ENCODE data around the gene PPAT.

PPAT gene

DNA sequence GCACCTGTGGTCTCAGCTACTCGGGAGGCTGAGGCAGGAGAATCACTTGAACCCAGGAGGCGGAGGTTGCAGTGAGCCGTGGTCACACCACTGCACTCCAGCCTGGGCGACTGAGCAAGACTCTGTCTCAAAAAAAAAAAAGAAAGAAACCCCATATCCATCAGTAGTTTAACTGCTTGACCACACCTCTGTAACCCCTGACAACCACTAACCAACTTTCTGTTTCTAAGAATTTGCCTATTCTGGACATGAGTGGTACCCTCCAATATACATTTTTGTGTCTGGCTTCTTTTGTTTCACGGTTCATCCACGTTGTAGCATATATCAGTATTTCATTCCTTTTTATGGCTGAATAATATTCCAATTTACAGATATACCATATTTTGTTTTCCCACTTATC, 9.1 kb downstream of the PPAT start:
- Histone ChIP-seq H3F3A (ENCODE audit: insufficient read depth) (peaks cover 14% of the 10 kb centered on the region; the same call in 1 of the 2 replicates), H3K9me3 (ENCODE audit: insufficient read depth, low read length) (no peaks in the 10 kb centered on the region), H3K79me2 (ENCODE audit: insufficient read depth, low read length) (peaks cover 100% of the 10 kb centered on the region), H3K4me3 (ENCODE audit: insufficient read depth, low read length, poor library complexity, severe bottlenecking) (no peak overlapping the region), H3K9ac (ENCODE audit: low read length) (no peak overlapping the region), H3K36me3 (ENCODE audit: low read length) (peaks cover 3% of the 10 kb centered on the region; the same call in 1 of the 2 replicates), H3K9me2 (replicated peaks; ENCODE audit: insufficient read depth, low read length) (no peaks in the 10 kb centered on the region), H3K27me3 (ENCODE audit: low read length) (no peaks in the 10 kb centered on the region), H3K4me2 (ENCODE audit: low read depth, low read length, poor library complexity, severe bottlenecking) (no peak overlapping the region), H3K27ac (ENCODE audit: low read depth, low read length) (no peak overlapping the region), H4K20me1 (ENCODE audit: low read depth, low read length) (peaks cover 12% of the 10 kb centered on the region), H2AFZ (ENCODE audit: low read depth, low read length, severe bottlenecking) (no peak overlapping the region)
- TF ChIP-seq, protein P1, sequence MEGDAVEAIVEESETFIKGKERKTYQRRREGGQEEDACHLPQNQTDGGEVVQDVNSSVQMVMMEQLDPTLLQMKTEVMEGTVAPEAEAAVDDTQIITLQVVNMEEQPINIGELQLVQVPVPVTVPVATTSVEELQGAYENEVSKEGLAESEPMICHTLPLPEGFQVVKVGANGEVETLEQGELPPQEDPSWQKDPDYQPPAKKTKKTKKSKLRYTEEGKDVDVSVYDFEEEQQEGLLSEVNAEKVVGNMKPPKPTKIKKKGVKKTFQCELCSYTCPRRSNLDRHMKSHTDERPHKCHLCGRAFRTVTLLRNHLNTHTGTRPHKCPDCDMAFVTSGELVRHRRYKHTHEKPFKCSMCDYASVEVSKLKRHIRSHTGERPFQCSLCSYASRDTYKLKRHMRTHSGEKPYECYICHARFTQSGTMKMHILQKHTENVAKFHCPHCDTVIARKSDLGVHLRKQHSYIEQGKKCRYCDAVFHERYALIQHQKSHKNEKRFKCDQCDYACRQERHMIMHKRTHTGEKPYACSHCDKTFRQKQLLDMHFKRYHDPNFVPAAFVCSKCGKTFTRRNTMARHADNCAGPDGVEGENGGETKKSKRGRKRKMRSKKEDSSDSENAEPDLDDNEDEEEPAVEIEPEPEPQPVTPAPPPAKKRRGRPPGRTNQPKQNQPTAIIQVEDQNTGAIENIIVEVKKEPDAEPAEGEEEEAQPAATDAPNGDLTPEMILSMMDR (IDR thresholded peaks at IDR 0.05; ENCODE audit: insufficient read depth, low read length, poor library complexity, severe bottlenecking), result no peak
- no peak for TF ChIP-seq EZH2phosphoT487 (conservative IDR thresholded peaks at IDR 0.05; ENCODE audit: low read length)

DNA sequence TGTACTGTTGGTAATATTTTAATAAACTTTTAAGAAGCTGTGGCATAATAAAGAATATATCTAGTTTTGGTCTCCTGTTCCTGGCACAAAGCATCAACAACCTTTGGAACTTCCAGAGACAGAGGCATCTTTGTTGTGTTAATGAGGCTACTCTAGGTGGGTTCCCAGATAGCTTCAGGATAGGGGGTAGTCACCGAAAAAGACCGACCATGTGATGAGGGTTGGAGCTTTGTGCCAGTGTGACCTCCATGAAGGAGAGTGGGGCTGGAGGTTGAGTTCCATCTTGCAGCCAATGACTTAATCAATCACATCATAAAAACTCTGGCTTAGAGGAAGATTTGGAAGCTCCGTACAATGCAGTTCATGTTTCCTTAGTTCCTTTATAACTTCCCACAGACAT, 9.9 kb downstream of the PPAT start:
- Histone ChIP-seq H4K20me1 (ENCODE audit: low read depth, low read length) (peaks cover 12% of the 10 kb centered on the region), H3K9ac (ENCODE audit: low read length) (no peak overlapping the region), H3K4me3 (ENCODE audit: insufficient read depth, low read length, poor library complexity, severe bottlenecking) (no peak overlapping the region), H3K36me3 (ENCODE audit: low read length) (peaks cover 3% of the 10 kb centered on the region; the same call in 1 of the 2 replicates), H3K9me3 (ENCODE audit: insufficient read depth, low read length) (no peaks in the 10 kb centered on the region), H2AFZ (ENCODE audit: low read depth, low read length, severe bottlenecking) (no peak overlapping the region), H3F3A (ENCODE audit: insufficient read depth) (peaks cover 14% of the 10 kb centered on the region; the same call in 1 of the 2 replicates), H3K27ac (ENCODE audit: low read depth, low read length) (no peak overlapping the region), H3K27me3 (ENCODE audit: low read length) (no peaks in the 10 kb centered on the region), H3K9me2 (replicated peaks; ENCODE audit: insufficient read depth, low read length) (no peaks in the 10 kb centered on the region), H3K4me2 (ENCODE audit: low read depth, low read length, poor library complexity, severe bottlenecking) (peak overlapping the region; percentile 34), H3K79me2 (ENCODE audit: insufficient read depth, low read length) (peaks cover 100% of the 10 kb centered on the region)
- no peak for TF ChIP-seq EZH2phosphoT487 (conservative IDR thresholded peaks at IDR 0.05; ENCODE audit: low read length)
- TF ChIP-seq, protein P1 (IDR thresholded peaks at IDR 0.05; ENCODE audit: insufficient read depth, low read length, poor library complexity, severe bottlenecking), result no peak

DNA sequence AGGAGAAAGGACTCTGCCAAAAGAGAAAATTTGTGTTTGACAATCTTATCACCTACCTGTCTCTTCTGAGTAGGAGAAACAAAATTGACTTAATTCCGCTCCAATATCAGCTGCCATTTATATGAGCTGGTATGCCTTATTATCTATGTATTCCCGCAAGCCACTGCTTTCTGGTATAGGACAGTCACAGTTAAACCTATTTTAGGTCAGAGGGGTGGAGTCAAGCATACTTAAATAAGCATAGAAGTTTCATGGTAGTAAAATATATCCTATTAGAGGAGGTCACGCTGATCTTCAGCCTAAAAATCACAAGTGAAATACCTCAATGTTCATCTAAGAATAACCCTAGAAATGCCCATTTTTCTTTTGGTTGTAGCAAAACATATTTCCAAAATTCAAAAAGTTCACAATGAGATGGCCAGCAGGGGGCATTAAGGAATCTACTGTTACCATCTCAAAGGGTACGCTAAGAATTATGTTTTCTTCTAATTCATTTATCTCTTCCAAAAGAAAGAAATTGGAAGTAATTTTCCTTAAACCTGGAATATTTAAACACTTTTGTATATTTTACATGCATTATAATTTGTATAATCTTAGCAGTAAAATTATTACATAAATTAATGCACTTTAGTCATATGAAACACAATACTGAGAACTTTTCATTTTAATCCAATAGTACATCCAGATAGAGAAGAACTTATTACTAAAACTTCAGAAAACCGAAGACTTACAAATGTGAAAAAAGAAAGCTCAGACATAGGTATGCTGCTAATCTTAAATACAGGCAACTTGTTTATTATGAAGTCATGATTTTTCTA, 10.5 kb downstream of the PPAT start:
- no peak for TF ChIP-seq EZH2phosphoT487 (conservative IDR thresholded peaks at IDR 0.05; ENCODE audit: low read length)
- TF ChIP-seq, protein P1 (IDR thresholded peaks at IDR 0.05; ENCODE audit: insufficient read depth, low read length, poor library complexity, severe bottlenecking), result peak; percentile 21
- Histone ChIP-seq H3K27me3 (ENCODE audit: low read length) (no peaks in the 10 kb centered on the region), H3K9ac (ENCODE audit: low read length) (no peak overlapping the region), H3K79me2 (ENCODE audit: insufficient read depth, low read length) (peaks cover 100% of the 10 kb centered on the region), H3K4me3 (ENCODE audit: insufficient read depth, low read length, poor library complexity, severe bottlenecking) (no peak overlapping the region), H3F3A (ENCODE audit: insufficient read depth) (peaks cover 14% of the 10 kb centered on the region; the same call in 1 of the 2 replicates), H2AFZ (ENCODE audit: low read depth, low read length, severe bottlenecking) (no peak overlapping the region), H3K27ac (ENCODE audit: low read depth, low read length) (no peak overlapping the region), H3K9me2 (replicated peaks; ENCODE audit: insufficient read depth, low read length) (no peaks in the 10 kb centered on the region), H3K36me3 (ENCODE audit: low read length) (peaks cover 3% of the 10 kb centered on the region; the same call in 1 of the 2 replicates), H4K20me1 (ENCODE audit: low read depth, low read length) (peaks cover 12% of the 10 kb centered on the region), H3K4me2 (ENCODE audit: low read depth, low read length, poor library complexity, severe bottlenecking) (peak overlapping the region; percentile 34), H3K9me3 (ENCODE audit: insufficient read depth, low read length) (no peaks in the 10 kb centered on the region)
